ENCODE data around the gene CCS.

- no peak for TF ChIP-seq CTCF (IDR thresholded peaks at IDR 0.05)
- TF ChIP-seq POLR2AphosphoS5 (IDR thresholded peaks at IDR 0.05; ENCODE audit: insufficient read depth in 1 of 2, low read depth in 1 of 2): no peak
- TF ChIP-seq POLR2A (IDR thresholded peaks at IDR 0.05): no peak
These were observed 46.3 kb downstream of the CCS start for GRCh38 chr11:66639066-66639813.

Data from vagina (tissue), 2 donors.